Thyroid gland (tissue), 4 donors: Measurements from ENCODE around the gene DHH. TPM values are rescaled to one million over a fixed set of nuclear protein-coding genes. Genes with fewer than 3 reads are reported as not detected.

Source experiments
- DNase-seq, 2 donors: peaks; one replicate each; pipeline ENCODE4 v3.0.0-alpha.2; 2019
- H3K27ac ChIP-seq, 3 donors: fragments of 200-600 bp; sonication (generic); 1 replicate in 2 of 3; 2 replicates in 1 of 3; pipeline ENCODE4 v1.5.1; 2016 to 2019; ENCODE audit warnings: mild to moderate bottlenecking in 1 of 3, moderate library complexity in 1 of 3
- H3K27me3 ChIP-seq: fragments of 200-600 bp; sonication (generic); one replicate; pipeline ENCODE4 v1.5.1; 2019
- H3K36me3 ChIP-seq, 2 donors: fragments of 200-600 bp; sonication (generic); one replicate each; pipeline ENCODE4 v1.5.1; 2016 to 2019
- H3K4me1 ChIP-seq, 2 donors: fragments of 200-600 bp; sonication (generic); one replicate each; pipeline ENCODE4 v1.5.1; 2017 to 2019
- H3K4me3 ChIP-seq, 3 donors: fragments of 200-600 bp; sonication (generic); replicated peaks in 1 of 3; 1 replicate in 2 of 3; 2 replicates in 1 of 3; pipeline ENCODE4 v1.5.1; 2016; ENCODE audit warnings: mild to moderate bottlenecking in 1 of 3
- H3K9me3 ChIP-seq: fragments of 200-600 bp; sonication (generic); one replicate; pipeline ENCODE4 v1.5.1; 2017
- POLR2A ChIP-seq, 2 donors: fragments of 450-650 bp; IDR thresholded peaks; one replicate each; pipeline ENCODE4 v1.6.1; 2017; ENCODE audit warnings: antibody characterized with exemption in 2 of 2, mild to moderate bottlenecking in 2 of 2, moderate library complexity in 1 of 2
- WGBS, 2 donors: methylation state at CpG; one replicate each; pipeline ENCODE4 v1.1.5; 2017; 5-methylcytosine and 5-hydroxymethylcytosine counted together
- intact Hi-C: fragments of 100-400 bp; cut with DNase I; formaldehyde crosslinking; loops from one replicate; pipeline ENCODE4 v1.15.1; 2023
- total RNA-seq, 4 donors: library from RNA; depleted of rRNA; stranded (reverse); fragments of >200 nt; gene quantifications; one replicate each; pipeline ENCODE4 v1.2.3, GENCODE V29; 2016
- TF ChIP-seq, protein P1 (sequence below), 6 experiments: fragments of 200-600 bp in 3 of 6; fragments of 450-650 bp in 3 of 6; sonication (generic) in 3 of 6; IDR thresholded peaks; one replicate each; pipeline ENCODE4 v1.5.1; 2016 to 2019; ENCODE audit warnings: antibody characterized with exemption in 6 of 6, mild to moderate bottlenecking in 2 of 6, inconsistent platforms in 1 of 6, moderate library complexity in 1 of 6

The DHH gene
- total RNA-seq, 4 donors from 2014 or later = 0.17 to 0.94 (median 0.44) TPM

DNA sequence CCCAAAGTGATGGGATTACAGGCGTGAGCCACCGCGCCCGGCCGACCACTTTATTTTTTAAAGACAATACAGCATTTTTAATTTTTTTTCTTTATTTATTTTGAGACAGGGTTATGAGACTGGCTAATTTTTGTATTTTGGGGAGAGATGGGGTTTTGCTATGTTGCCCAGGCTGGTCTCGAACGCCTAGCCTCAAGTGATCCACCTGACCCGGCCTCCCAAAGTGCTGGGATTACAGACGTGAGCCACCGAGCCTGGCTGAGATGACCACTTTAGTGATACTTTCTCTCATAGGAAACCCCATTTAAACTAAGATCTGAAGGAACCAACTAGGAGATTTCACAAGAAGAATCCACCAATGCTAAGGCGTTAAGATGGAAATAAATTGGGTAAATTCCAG lies 23.6 kb downstream of the DHH start:
- Histone ChIP-seq H3K9me3 (no peaks in the 10 kb centered on the region), H3K27ac (no peak overlapping the region), H3K4me1 (peaks cover 5 to 8% of the 10 kb centered on the region in 2 donors), H3K36me3 (no peaks in the 10 kb centered on the region), H3K4me3 (no peak overlapping the region), H3K27me3 (no peaks in the 10 kb centered on the region)
- 93 to 94% methylated on average over 11 of the region's 11 CpGs for WGBS, 2 donors
- DNase-seq = no peak
- TF ChIP-seq, protein P1, sequence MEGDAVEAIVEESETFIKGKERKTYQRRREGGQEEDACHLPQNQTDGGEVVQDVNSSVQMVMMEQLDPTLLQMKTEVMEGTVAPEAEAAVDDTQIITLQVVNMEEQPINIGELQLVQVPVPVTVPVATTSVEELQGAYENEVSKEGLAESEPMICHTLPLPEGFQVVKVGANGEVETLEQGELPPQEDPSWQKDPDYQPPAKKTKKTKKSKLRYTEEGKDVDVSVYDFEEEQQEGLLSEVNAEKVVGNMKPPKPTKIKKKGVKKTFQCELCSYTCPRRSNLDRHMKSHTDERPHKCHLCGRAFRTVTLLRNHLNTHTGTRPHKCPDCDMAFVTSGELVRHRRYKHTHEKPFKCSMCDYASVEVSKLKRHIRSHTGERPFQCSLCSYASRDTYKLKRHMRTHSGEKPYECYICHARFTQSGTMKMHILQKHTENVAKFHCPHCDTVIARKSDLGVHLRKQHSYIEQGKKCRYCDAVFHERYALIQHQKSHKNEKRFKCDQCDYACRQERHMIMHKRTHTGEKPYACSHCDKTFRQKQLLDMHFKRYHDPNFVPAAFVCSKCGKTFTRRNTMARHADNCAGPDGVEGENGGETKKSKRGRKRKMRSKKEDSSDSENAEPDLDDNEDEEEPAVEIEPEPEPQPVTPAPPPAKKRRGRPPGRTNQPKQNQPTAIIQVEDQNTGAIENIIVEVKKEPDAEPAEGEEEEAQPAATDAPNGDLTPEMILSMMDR (IDR thresholded peaks at IDR 0.05) = no peak
- TF ChIP-seq POLR2A (IDR thresholded peaks at IDR 0.05) = no peak
- intact Hi-C loops = no loop called here

DNA sequence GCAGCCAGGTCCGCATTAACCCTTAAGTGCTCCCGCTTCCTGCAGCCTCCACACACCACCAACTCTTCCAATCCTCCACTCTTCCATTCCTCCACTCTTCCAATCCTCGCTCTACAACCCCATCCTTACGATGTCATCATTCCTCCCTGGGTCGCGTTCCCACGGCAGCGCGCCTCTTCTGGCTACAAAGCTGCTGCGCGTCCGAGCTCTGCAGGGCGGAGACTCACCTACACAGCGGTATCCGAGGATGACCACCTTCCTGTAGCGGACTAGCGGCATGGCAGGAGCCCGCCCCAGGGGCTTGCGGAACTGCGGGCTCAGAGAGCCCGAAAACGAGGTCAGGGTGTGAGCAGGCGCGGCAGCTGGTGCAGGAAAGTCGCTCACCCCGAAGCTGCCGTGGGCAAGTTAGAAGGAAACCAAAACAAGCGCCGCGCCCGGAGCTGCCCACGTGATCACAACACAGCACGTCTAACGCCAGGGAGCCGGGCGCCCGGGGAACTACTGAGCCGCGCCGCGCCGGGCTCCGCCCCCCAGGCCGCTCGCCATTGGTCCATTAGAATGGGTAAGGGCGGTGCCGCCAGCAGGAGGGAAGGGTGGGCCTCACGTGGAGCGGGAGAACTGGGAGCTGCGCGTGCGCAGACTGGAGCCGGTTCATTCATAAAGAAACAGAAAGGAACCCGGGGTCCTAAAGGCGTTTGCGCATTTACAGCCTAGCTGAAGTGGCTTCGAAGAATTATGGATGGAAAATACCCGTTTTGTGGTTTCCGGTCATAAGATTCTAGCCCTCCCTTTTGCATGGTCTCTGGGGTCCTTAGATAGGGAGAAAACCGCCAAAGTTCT lies 24.9 kb downstream of the DHH start, which contains the start of gene RHEBL1:
Gene RHEBL1, minus strand, starts transcription at position 473 of the 840 bp plus-strand sequence. Its CDS starts 194 bp downstream, at position 279.
- TF ChIP-seq, protein P1 (IDR thresholded peaks at IDR 0.05) = no peak
- TF ChIP-seq POLR2A (IDR thresholded peaks at IDR 0.05) = peak in 1 of 2 donors; percentile 45
- peak within 1 kb of the TSS; percentile 38 to 50 (median 43) for H3K4me3 ChIP-seq
- H3K9me3 ChIP-seq = no peaks in the 10 kb centered on the region
- peak; percentile 99 for DNase-seq
- 0 to 1% methylated on average over 55 to 58 of the region's 60 CpGs for WGBS, 2 donors
- H3K27ac ChIP-seq = peak within 1 kb of the TSS in 2 of 3 donors; percentile 15 to 55
- intact Hi-C loops = loop anchor here (5.0 kb wide), 1 partner anchor 43 kb away; the partner anchor contains the start of gene LMBR1L
- H3K4me1 ChIP-seq = peaks cover 5 to 8% of the 10 kb centered on the region in 2 donors
- H3K27me3 ChIP-seq = no peaks in the 10 kb centered on the region
- no peaks in the 10 kb centered on the region for H3K36me3 ChIP-seq

DNA sequence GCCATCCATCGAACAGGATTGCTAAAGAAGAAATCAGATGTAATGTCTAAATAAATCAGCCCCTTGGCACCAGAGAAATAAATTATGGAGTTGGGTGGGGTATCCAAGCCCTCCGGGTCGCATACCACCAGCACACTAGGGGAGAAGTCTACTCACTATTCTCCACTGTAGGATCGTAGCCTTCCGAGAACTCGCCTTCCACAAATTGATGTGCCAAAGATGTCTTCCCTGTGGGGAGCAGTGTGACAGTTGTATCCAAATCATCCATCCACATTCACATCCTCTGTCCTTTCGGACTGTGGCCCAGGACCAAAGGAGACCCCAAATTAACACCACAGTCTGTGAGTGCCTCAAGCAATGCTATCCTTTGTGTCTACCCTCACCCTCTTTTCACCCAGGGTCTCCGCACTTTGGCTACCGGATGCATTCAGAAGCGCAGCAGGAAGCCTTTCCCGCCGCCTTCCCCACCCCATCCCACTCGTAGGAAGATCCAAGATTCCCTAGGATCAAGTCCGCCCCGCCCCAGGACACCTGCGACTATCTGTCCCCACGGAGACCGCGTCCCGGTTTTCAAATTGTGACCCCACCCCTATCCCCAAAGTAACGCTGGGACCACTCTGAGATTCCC lies 25.6 kb downstream of the DHH start:
- TF ChIP-seq, protein P1 (IDR thresholded peaks at IDR 0.05) = no peak
- no peak for TF ChIP-seq POLR2A (IDR thresholded peaks at IDR 0.05)
- peak overlapping the region in 2 of 3 donors; percentile 15 to 55 for H3K27ac ChIP-seq
- 18 to 24% methylated on average over 21 of the region's 21 CpGs for WGBS, 2 donors
- DNase-seq = peak in 1 of 2 donors; percentile 13
- peaks cover 5 to 8% of the 10 kb centered on the region in 2 donors for H3K4me1 ChIP-seq
- H3K27me3 ChIP-seq = no peaks in the 10 kb centered on the region
- intact Hi-C loops = loop anchor here (5.0 kb wide), 1 partner anchor 43 kb away; the partner anchor contains the start of gene LMBR1L
- no peaks in the 10 kb centered on the region for H3K36me3 ChIP-seq
- peak overlapping the region; percentile 38 to 50 (median 43) for H3K4me3 ChIP-seq
- no peaks in the 10 kb centered on the region for H3K9me3 ChIP-seq

DNA sequence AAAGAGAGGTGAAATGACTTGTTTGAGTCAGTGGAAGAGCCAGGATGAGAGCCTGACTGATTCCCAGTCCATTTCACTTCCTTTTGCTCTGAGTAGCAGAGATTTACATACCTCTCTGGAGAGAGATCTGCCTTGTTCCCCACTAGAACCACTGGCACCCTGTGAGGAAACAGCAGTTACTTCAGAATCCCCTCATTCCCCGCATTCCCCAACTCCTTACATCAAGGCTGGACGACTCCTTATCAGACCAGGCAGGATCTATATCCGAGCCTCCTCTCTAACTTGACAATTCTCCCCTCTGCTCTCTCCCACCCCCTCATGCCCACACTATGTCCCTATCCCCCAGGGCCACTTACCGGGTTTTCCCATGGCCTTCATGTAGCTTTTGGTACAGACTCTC lies 28.5 kb downstream of the DHH start:
- Histone ChIP-seq H3K4me3 (no peak overlapping the region), H3K9me3 (no peaks in the 10 kb centered on the region), H3K4me1 (peaks cover 8 to 14% of the 10 kb centered on the region in 2 donors), H3K27ac (no peak overlapping the region), H3K27me3 (no peaks in the 10 kb centered on the region), H3K36me3 (no peaks in the 10 kb centered on the region)
- DNase-seq = no peak
- intact Hi-C loops = loop anchor here (5.0 kb wide), 1 partner anchor 46 kb away; the partner anchor contains the start of gene LMBR1L
- WGBS, 2 donors = 58 to 78% methylated on average over 4 of the region's 4 CpGs
- TF ChIP-seq, protein P1 (IDR thresholded peaks at IDR 0.05) = no peak
- TF ChIP-seq POLR2A (IDR thresholded peaks at IDR 0.05) = no peak
